Ovary (tissue), 3 donors: Measurements from ENCODE around the gene FRMD3.

Experiments used
- CTCF ChIP-seq, 3 donors: fragments of 450-650 bp in 2 of 3; fragments of 200-600 bp in 1 of 3; IDR thresholded peaks; one replicate each; pipeline versions ENCODE4 v1.5.1 to v1.8.0; 2016 to 2022; ENCODE audit warnings: antibody characterized with exemption in 3 of 3, mild to moderate bottlenecking in 1 of 3
- EP300 ChIP-seq: sonication (generic); formaldehyde crosslinking; IDR thresholded peaks from one replicate; pipeline ENCODE4 v1.6.1; 2017; ENCODE audit warnings: antibody characterized with exemption
- POLR2A ChIP-seq: fragments of 450-650 bp; IDR thresholded peaks from one replicate; pipeline ENCODE4 v1.6.1; 2017; ENCODE audit warnings: antibody characterized with exemption, mild to moderate bottlenecking, moderate library complexity
- donor health status: DM: no; HTN: no; CAD: no.

- no peak for TF ChIP-seq CTCF (IDR thresholded peaks at IDR 0.05)
- TF ChIP-seq POLR2A, result no peak
- TF ChIP-seq EP300, result no peak
Observed at GRCh38 chr9:83233647-83234046, 304.6 kb downstream of the FRMD3 start.
